ENCODE measurements around the gene GSX2. TPM values are rescaled to one million over a fixed set of nuclear protein-coding genes. Genes with fewer than 3 reads are reported as not detected.

Gene GSX2
- 0.43 TPM in 1 of 2 replicates, not detected in the other for total RNA-seq

DNA sequence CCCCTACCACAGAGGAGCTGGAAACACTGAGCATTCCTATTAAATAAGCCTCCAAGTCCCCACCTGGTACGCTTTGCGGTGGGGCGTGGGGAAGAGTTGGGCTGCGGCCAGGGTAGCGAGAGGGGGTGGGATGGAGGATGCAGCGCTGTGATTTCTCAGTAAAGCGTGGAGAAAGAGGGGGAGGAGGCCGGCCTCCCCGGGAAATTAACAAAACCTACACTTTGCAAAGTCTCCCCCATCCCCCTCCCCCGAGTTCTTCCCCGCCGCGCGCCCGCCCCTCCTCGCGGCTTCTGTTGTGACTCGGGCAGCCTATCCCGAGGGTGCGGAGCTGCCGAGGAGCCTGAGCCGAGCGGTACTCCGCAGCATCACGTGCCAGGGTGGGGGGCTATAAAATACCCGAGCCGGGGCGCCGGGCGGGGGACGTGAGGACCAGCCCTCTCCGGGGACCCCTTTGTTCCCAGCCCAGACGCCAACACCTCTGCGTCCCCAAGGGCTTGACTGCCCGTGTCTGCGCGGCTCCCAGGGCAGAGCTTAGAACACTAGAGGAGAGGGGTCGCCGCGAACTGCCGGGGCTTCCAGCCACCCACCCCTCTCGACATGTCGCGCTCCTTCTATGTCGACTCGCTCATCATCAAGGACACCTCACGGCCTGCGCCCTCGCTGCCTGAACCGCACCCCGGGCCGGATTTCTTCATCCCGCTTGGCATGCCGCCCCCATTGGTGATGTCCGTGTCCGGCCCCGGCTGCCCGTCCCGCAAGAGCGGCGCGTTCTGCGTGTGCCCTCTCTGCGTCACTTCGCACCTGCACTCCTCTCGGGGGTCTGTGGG is at the start of gene GSX2:
Gene GSX2, plus strand, starts transcription at position 416 of the 827 bp plus-strand sequence. Its CDS starts 182 bp downstream, at position 598.

DNA sequence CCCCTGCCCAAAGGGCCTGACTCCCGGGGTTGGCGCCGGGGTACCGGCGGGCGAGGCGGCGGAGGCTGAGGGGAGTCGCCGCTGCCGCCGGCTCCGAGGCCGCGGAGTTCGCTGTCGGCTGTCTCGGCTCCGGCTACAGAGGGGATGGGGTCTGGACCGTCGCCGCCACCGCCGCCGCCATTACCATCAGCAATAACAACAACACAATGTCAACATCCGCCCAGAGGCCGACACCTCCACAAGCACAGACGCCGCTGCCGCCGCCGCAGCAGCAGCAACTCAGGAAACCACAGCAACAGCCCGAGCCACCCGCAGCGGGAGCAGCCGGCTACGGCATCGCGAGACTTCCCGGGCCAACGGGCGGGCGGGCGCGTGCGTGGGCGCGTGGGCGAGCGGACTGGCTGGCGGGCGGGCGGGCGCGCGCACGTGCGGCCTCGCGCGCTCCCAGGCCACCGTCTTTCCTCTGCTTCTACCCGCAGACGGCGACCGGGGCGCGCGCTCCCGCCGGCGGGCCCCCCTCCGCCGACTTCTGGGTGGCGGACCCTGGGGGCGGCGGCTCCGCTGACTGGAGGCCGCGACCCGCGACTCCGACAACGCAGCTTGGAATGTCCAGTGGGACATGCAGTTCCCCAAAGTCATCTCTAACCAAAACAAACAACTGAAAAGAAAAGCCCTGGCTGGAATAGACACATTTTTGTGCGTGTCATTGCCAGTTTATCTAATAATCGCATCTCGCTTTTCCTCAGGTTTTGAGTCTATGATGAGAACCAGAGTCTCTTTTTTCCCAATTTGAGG is 35.4 kb upstream of the GSX2 start, which contains the start of gene CHIC2:
Gene CHIC2, minus strand, starts transcription at position 289 of the 795 bp plus-strand sequence. CDS start 305 bp downstream, outside the sequence.

Small RNA genes lying within 50 kb of the gene (small RNA-seq; reads per million reads assigned to genes)
- gene AC110792.1: not detected

Other genes with a start within 250 kb of the GSX2 start
- gene CHIC2, start 35.6 kb upstream of the GSX2 start, total RNA-seq: 57.0 and 76.9 TPM in 2 replicates
- 826 and 895 TPM in 2 replicates for gene PDGFRA, start 129.1 kb downstream of the GSX2 start, total RNA-seq